ENCODE results near the gene RNF25. TPM values are rescaled to one million over a fixed set of nuclear protein-coding genes. Genes with fewer than 3 reads are reported as not detected.

The RNF25 gene
- total and polyA plus RNA-seq, 2 of the 8 experiments (the other 6 are each of a cell fraction or from before 2014, with no cell fraction given), result 19.6 to 29.6 TPM

DNA sequence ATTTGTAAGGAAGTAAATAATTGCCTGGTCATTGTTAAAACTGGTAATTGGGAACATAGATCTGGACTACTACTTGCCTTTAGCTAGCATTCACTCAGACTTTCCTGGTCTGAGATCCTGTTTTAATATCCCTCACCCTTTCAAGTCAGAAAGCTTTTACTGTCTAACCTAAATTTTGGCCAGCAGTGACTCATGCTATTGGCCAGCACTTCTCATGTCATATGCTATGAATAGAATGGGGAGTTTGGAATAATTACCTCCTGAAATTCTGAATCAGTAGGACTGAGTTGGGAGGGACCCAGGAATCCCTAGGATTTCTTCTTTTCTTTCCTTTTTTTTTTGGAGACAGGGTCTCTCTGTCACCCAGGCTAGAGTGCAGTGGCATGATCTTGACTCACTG lies 19.4 kb upstream of the RNF25 start (continued):
- TF ChIP-seq BACH1 (IDR thresholded peaks at IDR 0.05; ENCODE audit: low read length) (no peak), POLR2AphosphoS5 (IDR thresholded peaks at IDR 0.05; ENCODE audit: low read depth, low read length) (no peak), TBP (IDR thresholded peaks at IDR 0.05; ENCODE audit: low read depth, low read length) (no peak)

All from H1 (cell line).